Measurements from ENCODE around the gene GPR55.
"Not testable (repeated sequence)": the region's sequence is repeated elsewhere in the genome, so short reads cannot be mapped to it uniquely, and the experiment has no call there.

Gene GPR55
- 7.5 to 44.9 (median 21.6) reads per million in 9 experiments for total RNA-seq

DNA sequence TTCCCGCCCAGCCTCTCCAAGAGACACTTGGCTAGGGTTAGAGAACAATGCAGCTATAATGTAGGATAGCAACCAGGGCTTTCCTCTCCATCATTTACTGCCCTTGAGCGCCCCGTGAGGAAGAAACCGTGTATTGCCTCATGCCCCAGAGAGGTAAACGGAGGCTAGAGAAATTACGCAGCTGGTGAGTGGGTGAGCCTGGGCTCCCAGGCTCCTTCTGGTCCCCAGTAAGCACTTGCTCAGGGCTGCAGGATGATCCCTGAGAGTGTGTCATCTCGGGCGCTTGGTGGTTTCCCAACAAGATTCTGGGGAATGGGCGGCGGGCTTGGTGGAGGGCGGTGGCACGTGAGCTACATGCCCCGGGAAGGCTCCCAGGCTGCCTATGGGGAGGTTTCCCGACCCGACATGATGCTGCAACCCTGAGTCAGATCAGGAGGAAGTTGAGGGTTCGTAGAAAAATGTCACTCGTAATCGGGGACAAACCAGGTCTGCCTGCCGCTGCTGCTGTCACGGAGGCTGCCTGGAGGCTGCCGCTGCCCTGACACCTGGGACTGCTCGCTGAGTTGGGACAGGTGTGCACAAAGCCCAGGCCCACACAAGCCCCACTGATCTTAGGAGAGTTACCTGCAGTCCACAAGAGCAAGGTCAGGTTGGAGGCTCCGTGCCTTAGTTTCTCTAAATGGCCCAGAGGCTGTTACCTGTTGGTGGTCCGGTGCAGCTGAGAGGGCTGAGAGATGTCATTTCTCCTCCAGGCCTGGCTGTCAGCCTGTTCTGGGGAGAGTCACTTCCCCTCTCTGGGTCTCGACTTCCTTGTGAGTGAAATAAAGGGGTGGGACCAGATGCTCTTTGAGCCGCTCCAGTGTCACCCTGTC is at the start of gene GPR55:
Gene GPR55 (minus strand): TSS at position 773 of the 872 bp plus-strand sequence. CDS start 14,280 bp downstream, outside the sequence.
- Mint-ChIP-seq H3K27me3 (peaks cover 19 to 44% of the 10 kb centered on the region in 2 donors), H3K9me3 (no peaks in the 10 kb centered on the region), H3K4me3 (peak within 1 kb of the TSS; percentile 88 to 89), H3K27ac (peak within 1 kb of the TSS; percentile 75 to 89), H3K4me1 (ENCODE audit: low read depth in 2 of 2) (peaks cover 16 to 31% of the 10 kb centered on the region in 2 donors), H3K36me3 (ENCODE audit: insufficient read depth) (peaks cover 9% of the 10 kb centered on the region)
- ATAC-seq (replicated peaks) (peak; percentile 65), DNase-seq (peak; percentile 26 to 47 (median 32))

GRCh38 chr2:230974096-230974913 is 49.3 kb upstream of the GPR55 start:
- Mint-ChIP-seq H3K27ac (peak overlapping the region; percentile 99 to 100), H3K36me3 (ENCODE audit: insufficient read depth) (peaks cover 16% of the 10 kb centered on the region), H3K27me3 (no peaks in the 10 kb centered on the region), H3K4me3 (peak overlapping the region; percentile 81 to 88), H3K9me3 (peaks cover 0 to 3% of the 10 kb centered on the region in 2 donors), H3K4me1 (ENCODE audit: low read depth in 2 of 2) (peaks cover 30 to 45% of the 10 kb centered on the region in 2 donors)
- DNase-seq (peak; percentile 74 to 78 (median 77)), ATAC-seq (replicated peaks) (peak; percentile 94)

DNA sequence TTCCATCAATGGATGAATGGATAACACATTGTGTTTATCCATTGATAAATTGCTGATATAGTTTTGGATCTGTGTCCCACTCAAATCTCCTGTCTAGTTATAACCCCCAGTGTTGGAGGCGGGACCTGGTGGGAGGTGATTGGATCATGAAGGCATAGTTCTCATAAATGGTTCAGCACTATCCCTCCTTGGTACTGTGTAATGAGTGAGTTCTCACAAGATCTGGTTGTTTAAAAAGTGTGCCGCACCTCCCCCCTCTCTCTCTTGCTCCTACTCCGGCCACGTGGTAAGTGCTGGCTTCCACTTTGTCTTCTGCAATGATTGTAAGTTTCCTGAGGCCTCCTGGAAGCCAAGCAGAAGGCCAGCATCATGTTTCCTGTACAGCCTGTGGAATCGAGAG is 47.0 kb upstream of the GPR55 start:
- Mint-ChIP-seq H3K27ac (peak overlapping the region in 1 of 2 donors; percentile 22), H3K27me3 (peaks cover 0 to 16% of the 10 kb centered on the region in 2 donors), H3K4me1 (ENCODE audit: low read depth in 2 of 2) (peaks cover 30 to 37% of the 10 kb centered on the region in 2 donors), H3K4me3 (no peak overlapping the region), H3K9me3 (peaks cover 0 to 3% of the 10 kb centered on the region in 2 donors), H3K36me3 (ENCODE audit: insufficient read depth) (peaks cover 16% of the 10 kb centered on the region)
- ATAC-seq (replicated peaks) (no peak), DNase-seq (no peak)

GRCh38 chr2:230969659-230970015 is 44.6 kb upstream of the GPR55 start:
- Mint-ChIP-seq H3K27me3 (peaks cover 0 to 16% of the 10 kb centered on the region in 2 donors), H3K4me3 (peak overlapping the region in 1 of 2 donors; percentile 2), H3K4me1 (ENCODE audit: low read depth in 2 of 2) (peaks cover 18 to 22% of the 10 kb centered on the region in 2 donors), H3K9me3 (peaks cover 0 to 3% of the 10 kb centered on the region in 2 donors), H3K36me3 (ENCODE audit: insufficient read depth) (peaks cover 9% of the 10 kb centered on the region), H3K27ac (no peak overlapping the region)
- no peak for DNase-seq
- no peak for ATAC-seq (replicated peaks)

GRCh38 chr2:230968921-230969658 is 44.0 kb upstream of the GPR55 start:
- Mint-ChIP-seq H3K27ac (peak overlapping the region in 1 of 2 donors; percentile 10), H3K9me3 (peaks cover 0 to 3% of the 10 kb centered on the region in 2 donors), H3K36me3 (ENCODE audit: insufficient read depth) (peaks cover 4% of the 10 kb centered on the region), H3K4me1 (ENCODE audit: low read depth in 2 of 2) (peaks cover 12 to 16% of the 10 kb centered on the region in 2 donors), H3K4me3 (peak overlapping the region in 1 of 2 donors; percentile 2), H3K27me3 (peaks cover 0 to 16% of the 10 kb centered on the region in 2 donors)
- no peak for ATAC-seq (replicated peaks)
- DNase-seq: no peak

DNA sequence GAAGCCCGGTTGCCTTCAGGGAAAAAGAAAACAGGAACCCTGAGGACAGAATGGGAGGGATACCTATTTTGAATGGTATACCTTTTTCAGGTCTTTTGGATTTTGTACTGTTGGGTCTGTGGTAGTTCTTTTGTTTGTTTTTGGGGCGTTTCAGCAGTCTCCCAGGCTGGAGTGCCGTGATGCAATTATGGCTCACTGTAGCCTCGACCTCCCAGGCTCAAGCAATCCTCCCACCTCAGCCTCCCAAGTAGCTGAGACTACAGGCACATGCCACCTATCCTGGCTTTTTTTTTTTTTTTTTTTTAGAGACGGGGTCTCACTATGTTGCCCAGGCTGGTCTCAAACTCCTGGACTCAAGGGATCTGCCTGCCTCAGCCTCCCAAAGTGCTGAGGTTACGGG is 43.3 kb upstream of the GPR55 start:
- not testable (repeated sequence) for H3K36me3 Mint-ChIP-seq (ENCODE audit: insufficient read depth)

DNA sequence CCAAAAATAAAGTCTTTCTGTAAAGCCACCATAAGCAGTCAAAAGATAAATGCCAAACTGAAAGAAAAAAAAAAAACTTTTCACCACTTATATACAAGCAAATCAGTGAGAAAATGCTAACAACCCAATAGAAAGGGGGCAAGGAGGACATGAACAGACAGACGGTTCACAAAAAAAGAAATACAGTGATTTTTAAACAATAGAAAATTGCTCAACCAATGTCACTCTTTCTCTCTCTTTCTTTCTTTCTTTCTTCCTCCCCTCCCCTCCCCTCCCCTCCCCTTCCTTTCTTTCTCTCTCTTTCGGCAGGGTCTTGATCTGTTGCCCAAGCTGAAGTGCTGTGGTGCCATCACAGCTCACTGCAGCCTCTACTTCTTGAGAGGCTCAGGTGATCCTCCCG is 42.1 kb upstream of the GPR55 start:
- H3K27ac Mint-ChIP-seq: no peak overlapping the region
- peaks cover 2 to 5% of the 10 kb centered on the region in 2 donors for H3K4me1 Mint-ChIP-seq (ENCODE audit: low read depth in 2 of 2)
- no peaks in the 10 kb centered on the region for H3K36me3 Mint-ChIP-seq (ENCODE audit: insufficient read depth)
- no peaks in the 10 kb centered on the region for H3K9me3 Mint-ChIP-seq
- DNase-seq (no peak), ATAC-seq (replicated peaks) (no peak)
- H3K27me3 Mint-ChIP-seq: peaks cover 0 to 23% of the 10 kb centered on the region in 2 donors
- no peak overlapping the region for H3K4me3 Mint-ChIP-seq

More for the DNA sequence above, 43.3 kb upstream of the GPR55 start:
- ATAC-seq (replicated peaks); H3K9me3 Mint-ChIP-seq; H3K4me3 Mint-ChIP-seq; H3K4me1 Mint-ChIP-seq (ENCODE audit: low read depth in 2 of 2); DNase-seq; H3K27ac Mint-ChIP-seq: not testable (repeated sequence)
- peaks cover 0 to 16% of the 10 kb centered on the region in 2 donors for H3K27me3 Mint-ChIP-seq

DNA sequence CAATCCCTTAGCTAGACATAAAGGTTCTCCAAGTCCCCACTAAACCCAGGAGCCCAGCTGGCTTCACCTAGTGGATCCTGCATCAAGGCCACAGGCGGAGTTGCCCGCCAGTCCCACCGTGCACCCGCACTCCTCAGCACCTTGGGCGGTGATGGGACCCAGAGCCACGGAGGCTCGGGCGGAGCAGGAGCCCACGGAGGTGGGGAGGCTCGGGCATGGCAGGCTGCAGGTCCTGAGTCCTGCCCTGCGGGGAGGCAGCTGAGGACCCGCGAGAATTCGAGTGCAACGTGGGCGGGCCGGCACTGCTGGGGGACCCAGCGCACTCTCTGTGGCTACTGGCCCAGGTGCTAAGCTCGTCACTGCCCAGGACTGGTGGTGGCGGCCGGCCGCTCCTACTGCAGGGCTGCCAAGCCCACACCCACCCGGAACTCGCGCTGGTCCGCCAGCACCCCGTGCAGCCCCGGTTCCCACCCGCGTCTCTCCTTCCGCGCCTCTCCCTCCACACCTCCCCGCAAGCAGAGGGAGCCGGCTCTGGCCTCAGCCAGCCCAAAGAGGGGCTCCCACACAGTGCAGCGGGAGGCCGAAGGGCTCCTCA is 39.2 kb upstream of the GPR55 start:
- H3K27me3 Mint-ChIP-seq: peaks cover 6 to 50% of the 10 kb centered on the region in 2 donors
- ATAC-seq (replicated peaks): no peak

GRCh38 chr2:230961091-230961491 is 36.0 kb upstream of the GPR55 start:
- H3K9me3 Mint-ChIP-seq: no peaks in the 10 kb centered on the region
- H3K36me3 Mint-ChIP-seq (ENCODE audit: insufficient read depth): no peaks in the 10 kb centered on the region
- no peak overlapping the region for H3K27ac Mint-ChIP-seq
- no peak for ATAC-seq (replicated peaks)
- H3K4me1 Mint-ChIP-seq (ENCODE audit: low read depth in 2 of 2): peaks cover 9 to 14% of the 10 kb centered on the region in 2 donors
- DNase-seq: no peak
- no peak overlapping the region for H3K4me3 Mint-ChIP-seq
- H3K27me3 Mint-ChIP-seq: peaks cover 31 to 64% of the 10 kb centered on the region in 2 donors

More for the DNA sequence above, 39.2 kb upstream of the GPR55 start:
- H3K4me3 Mint-ChIP-seq: no peak overlapping the region
- no peaks in the 10 kb centered on the region for H3K9me3 Mint-ChIP-seq
- DNase-seq: no peak
- H3K36me3 Mint-ChIP-seq (ENCODE audit: insufficient read depth): no peaks in the 10 kb centered on the region
- H3K27ac Mint-ChIP-seq: no peak overlapping the region
- peaks cover 0 to 4% of the 10 kb centered on the region in 2 donors for H3K4me1 Mint-ChIP-seq (ENCODE audit: low read depth in 2 of 2)

GRCh38 chr2:230960026-230960425 is 35.0 kb upstream of the GPR55 start:
- no peak overlapping the region for H3K27ac Mint-ChIP-seq
- H3K4me3 Mint-ChIP-seq: no peak overlapping the region
- H3K27me3 Mint-ChIP-seq: peaks cover 33 to 72% of the 10 kb centered on the region in 2 donors
- H3K4me1 Mint-ChIP-seq (ENCODE audit: low read depth in 2 of 2): peaks cover 9 to 14% of the 10 kb centered on the region in 2 donors
- H3K36me3 Mint-ChIP-seq (ENCODE audit: insufficient read depth): no peaks in the 10 kb centered on the region
- ATAC-seq (replicated peaks) (no peak), DNase-seq (no peak)
- H3K9me3 Mint-ChIP-seq: no peaks in the 10 kb centered on the region

DNA sequence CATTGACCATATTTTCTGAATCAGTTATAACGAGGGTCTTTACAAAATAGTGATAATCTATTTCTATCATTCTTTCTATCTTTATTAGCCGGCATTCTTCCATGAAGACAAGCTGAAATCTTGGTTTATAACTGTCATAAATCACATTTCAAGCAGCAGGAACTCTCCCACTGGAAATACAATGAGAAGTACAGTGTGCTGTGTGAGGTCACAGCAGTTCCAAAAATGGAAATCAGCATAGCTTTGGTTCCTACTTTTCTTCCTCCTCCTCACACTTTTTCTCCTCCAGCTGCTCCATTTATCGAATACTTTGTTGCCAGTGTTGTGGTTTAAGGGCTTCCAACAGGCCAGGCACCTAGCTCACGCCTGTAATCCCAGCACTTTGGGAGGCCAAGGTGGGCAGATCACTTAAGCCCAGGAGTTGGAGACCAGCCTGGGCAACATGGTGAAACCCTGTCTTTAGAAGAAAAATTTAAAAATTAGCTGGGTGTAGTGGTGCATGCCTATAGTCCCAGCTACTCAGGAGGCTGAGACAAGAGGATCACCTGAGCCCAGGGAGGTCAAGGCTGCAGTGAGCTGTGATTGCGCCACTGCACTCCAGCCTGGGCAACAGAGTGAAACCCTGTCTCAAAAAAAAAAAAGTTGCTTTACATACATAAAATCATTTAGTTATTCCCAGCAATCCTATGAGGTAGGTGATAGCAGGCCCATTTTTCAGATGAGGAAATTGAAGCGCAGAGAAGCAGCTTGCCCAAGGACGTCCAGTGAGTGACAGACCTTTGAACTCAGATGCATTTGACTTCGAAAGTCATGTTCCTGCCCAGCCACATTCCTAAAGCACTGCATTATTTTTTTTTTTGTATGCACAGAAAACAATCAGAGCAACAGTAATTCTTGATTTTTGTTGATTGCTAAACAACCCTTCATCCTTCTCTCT is 34.0 kb upstream of the GPR55 start:
- Mint-ChIP-seq H3K4me3 (no peak overlapping the region), H3K4me1 (ENCODE audit: low read depth in 2 of 2) (peaks cover 9 to 14% of the 10 kb centered on the region in 2 donors), H3K27ac (no peak overlapping the region), H3K9me3 (no peaks in the 10 kb centered on the region), H3K36me3 (ENCODE audit: insufficient read depth) (no peaks in the 10 kb centered on the region), H3K27me3 (peaks cover 40 to 82% of the 10 kb centered on the region in 2 donors)
- DNase-seq: no peak
- ATAC-seq (replicated peaks): no peak

Measured in effector memory CD8-positive, alpha-beta T cell (primary cell).